Left lung (tissue), 10 donors: ENCODE data around the gene SNW1. TPM values are rescaled to one million over a fixed set of nuclear protein-coding genes. Genes with fewer than 3 reads are reported as not detected.
A peak's percentile ranks its signal among the peaks of the same experiment; 100 is the strongest.

ENCODE experiments used
- ATAC-seq: fragments of 200-7000 bp; cut with Tn5 transposase; one replicate; pipeline ENCODE4 v1.9.1; 2020; ENCODE audit warnings: moderate library complexity
- DNase-seq, 4 donors: peaks; one replicate each; pipeline ENCODE4 v3.0.0-alpha.2; 2013 to 2020
- H3K27ac ChIP-seq, 2 donors: fragments of 200-600 bp; sonication (generic) in 1 of 2; one replicate each; pipeline versions ENCODE4 v1.5.0 to v1.8.0; 2020 to 2021
- H3K27me3 ChIP-seq, 2 donors: fragments of 200-600 bp; sonication (generic) in 1 of 2; one replicate each; pipeline versions ENCODE4 v1.5.0 to v1.8.0; 2020 to 2021
- H3K36me3 ChIP-seq, 2 donors: fragments of 200-600 bp; sonication (generic) in 1 of 2; one replicate each; pipeline versions ENCODE4 v1.5.0 to v1.8.0; 2020 to 2021
- H3K4me1 ChIP-seq, 2 donors: fragments of 200-600 bp; one replicate each; pipeline ENCODE4 v1.8.0; 2021
- H3K4me3 ChIP-seq, 2 donors: fragments of 200-600 bp; sonication (generic) in 1 of 2; one replicate each; pipeline versions ENCODE4 v1.5.0 to v1.8.0; 2020 to 2021; ENCODE audit warnings: mild to moderate bottlenecking in 1 of 2
- H3K9me3 ChIP-seq, 2 donors: fragments of 200-600 bp; sonication (generic) in 1 of 2; one replicate each; pipeline versions ENCODE4 v1.5.0 to v1.8.0; 2020 to 2021
- intact Hi-C, 2 donors: fragments of 100-400 bp; cut with DNase I; formaldehyde crosslinking; loops; one replicate each; pipeline versions ENCODE4 v1.11.2 to v1.14.2; 2022
- polyA plus RNA-seq, 6 donors: library from polyadenylated mRNA; unstranded; fragments of 120-200 nt; gene quantifications; one replicate each; pipeline ENCODE4 v1.2.1, GENCODE V29; 2013; ENCODE audit not compliant: insufficient read length in 6 of 6
- total RNA-seq, 2 donors: library from RNA; stranded (reverse); fragmentation: NEBNext Ultra II Directional; extraction: Animal tissue kit (Norgen Biotek cat#: 25700); gene quantifications; one replicate each; pipeline ENCODE4 v1.2.1, GENCODE V29; 2021
- TF ChIP-seq, protein P1 (sequence below), 2 donors: fragments of 200-600 bp; sonication (generic) in 1 of 2; IDR thresholded peaks; one replicate each; pipeline versions ENCODE4 v1.5.0 to v1.8.0; 2021; ENCODE audit warnings: antibody characterized with exemption in 2 of 2
- donor health status: DM: no; HTN: yes; CAD: no.
- donor health status: DM: no; HTN: no; CAD: no.

Gene SNW1
- total and polyA plus RNA-seq, 8 donors: 50.9 to 92.0 (median 77.6) TPM

DNA sequence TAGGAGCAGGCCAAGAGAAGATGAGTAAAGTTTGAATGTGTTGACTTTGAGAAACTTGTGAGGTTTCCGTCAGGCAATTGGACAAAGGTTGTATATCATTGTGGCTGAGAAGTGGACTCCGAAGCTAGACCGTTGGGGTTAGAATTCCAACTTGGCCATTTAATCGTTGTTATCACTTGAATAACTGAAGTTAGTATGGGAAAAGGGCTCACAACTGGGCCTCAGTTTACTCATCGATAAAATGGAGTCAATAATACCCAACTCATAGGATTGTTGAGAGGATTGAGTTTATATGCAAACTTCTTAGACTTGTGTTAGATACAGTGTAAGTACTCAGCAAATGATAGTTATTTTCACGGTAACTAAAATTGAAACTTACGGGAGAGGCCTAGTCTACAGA, 52.2 kb downstream of the SNW1 start:
- peaks cover 17 to 36% of the 10 kb centered on the region in 2 donors for H3K4me1 ChIP-seq
- H3K27ac ChIP-seq: no peak overlapping the region
- H3K36me3 ChIP-seq: peaks cover 0 to 46% of the 10 kb centered on the region in 2 donors
- ATAC-seq (no peak), DNase-seq (no peak)
- intact Hi-C loops: no loop called here
- H3K4me3 ChIP-seq: peak overlapping the region; percentile 83 to 97
- no peaks in the 10 kb centered on the region for H3K9me3 ChIP-seq
- H3K27me3 ChIP-seq: no peaks in the 10 kb centered on the region
- TF ChIP-seq, protein P1, sequence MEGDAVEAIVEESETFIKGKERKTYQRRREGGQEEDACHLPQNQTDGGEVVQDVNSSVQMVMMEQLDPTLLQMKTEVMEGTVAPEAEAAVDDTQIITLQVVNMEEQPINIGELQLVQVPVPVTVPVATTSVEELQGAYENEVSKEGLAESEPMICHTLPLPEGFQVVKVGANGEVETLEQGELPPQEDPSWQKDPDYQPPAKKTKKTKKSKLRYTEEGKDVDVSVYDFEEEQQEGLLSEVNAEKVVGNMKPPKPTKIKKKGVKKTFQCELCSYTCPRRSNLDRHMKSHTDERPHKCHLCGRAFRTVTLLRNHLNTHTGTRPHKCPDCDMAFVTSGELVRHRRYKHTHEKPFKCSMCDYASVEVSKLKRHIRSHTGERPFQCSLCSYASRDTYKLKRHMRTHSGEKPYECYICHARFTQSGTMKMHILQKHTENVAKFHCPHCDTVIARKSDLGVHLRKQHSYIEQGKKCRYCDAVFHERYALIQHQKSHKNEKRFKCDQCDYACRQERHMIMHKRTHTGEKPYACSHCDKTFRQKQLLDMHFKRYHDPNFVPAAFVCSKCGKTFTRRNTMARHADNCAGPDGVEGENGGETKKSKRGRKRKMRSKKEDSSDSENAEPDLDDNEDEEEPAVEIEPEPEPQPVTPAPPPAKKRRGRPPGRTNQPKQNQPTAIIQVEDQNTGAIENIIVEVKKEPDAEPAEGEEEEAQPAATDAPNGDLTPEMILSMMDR (IDR thresholded peaks at IDR 0.05): no peak

- TF ChIP-seq, protein P1 (IDR thresholded peaks at IDR 0.05): no peak
- ATAC-seq (peak; percentile 99), DNase-seq (peak; percentile 83 to 93 (median 90))
- Histone ChIP-seq H3K4me1 (peaks cover 17 to 36% of the 10 kb centered on the region in 2 donors), H3K27ac (peak within 1 kb of the TSS; percentile 42 to 67), H3K36me3 (peaks cover 0 to 47% of the 10 kb centered on the region in 2 donors), H3K9me3 (no peaks in the 10 kb centered on the region), H3K4me3 (peak within 1 kb of the TSS; percentile 83 to 97), H3K27me3 (no peaks in the 10 kb centered on the region)
- intact Hi-C loops: no loop called here
These were observed 53.1 kb downstream of the SNW1 start, which contains the start of the genes ALKBH1 and SLIRP for GRCh38 chr14:77707724-77708408. Gene ALKBH1 (minus strand): TSS chr14:77708023. CDS start chr14:77708004, 19 bp downstream. Gene SLIRP (plus strand): TSS chr14:77708103. CDS start chr14:77708112, 9 bp downstream.

DNA sequence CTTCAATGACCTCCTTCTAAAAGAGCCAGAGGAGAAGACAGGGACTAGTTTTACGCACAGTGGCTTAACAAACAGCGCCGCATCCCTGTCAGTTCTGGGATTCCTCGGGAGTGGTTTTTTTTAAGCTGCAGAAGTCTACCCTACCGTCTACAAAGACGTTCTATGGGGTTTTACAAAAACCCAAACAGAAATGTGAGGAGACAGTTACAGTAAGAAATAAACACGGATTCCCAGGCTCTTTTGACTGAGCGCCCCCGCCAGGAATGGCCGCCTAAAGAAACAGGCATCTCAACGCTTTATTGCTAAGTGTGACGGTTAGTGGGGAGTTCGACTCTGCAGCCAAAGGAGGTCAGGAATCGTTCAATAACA, 53.6 kb downstream of the SNW1 start:
- Histone ChIP-seq H3K9me3 (no peaks in the 10 kb centered on the region), H3K27ac (peak overlapping the region; percentile 42 to 67)
- intact Hi-C loops: no loop called here

DNA sequence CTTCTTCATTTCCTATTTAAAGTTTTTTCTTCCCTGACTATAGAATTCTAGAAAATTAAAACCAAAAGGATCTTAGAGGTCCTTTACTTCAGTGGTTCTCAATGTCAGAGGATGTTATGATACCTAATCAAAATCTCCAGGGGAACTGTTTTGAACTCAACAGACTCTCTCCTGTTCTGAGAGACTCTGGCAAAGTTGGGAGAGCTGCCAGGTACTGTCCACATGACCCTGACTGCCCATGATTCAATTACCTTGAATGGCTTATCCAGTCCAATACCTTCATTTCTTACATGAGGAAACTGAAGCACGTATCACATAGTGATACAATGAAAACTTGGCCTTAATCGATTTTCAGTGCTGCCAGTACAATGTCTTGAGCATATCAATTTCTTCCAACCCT, 69.7 kb downstream of the SNW1 start:
- peaks cover 0 to 89% of the 10 kb centered on the region in 2 donors for H3K36me3 ChIP-seq
- no peak for DNase-seq
- H3K9me3 ChIP-seq: no peaks in the 10 kb centered on the region
- no peaks in the 10 kb centered on the region for H3K27me3 ChIP-seq
- no peak for ATAC-seq
- no peak overlapping the region for H3K27ac ChIP-seq
- H3K4me3 ChIP-seq: no peak overlapping the region
- TF ChIP-seq, protein P1 (IDR thresholded peaks at IDR 0.05): no peak
- intact Hi-C loops: no loop called here
- no peaks in the 10 kb centered on the region for H3K4me1 ChIP-seq

More for the DNA sequence above, 53.6 kb downstream of the SNW1 start:
- DNase-seq (peak in 1 of 4 donors; percentile 19), ATAC-seq (peak; percentile 77)
- TF ChIP-seq, protein P1 (IDR thresholded peaks at IDR 0.05): no peak
- Histone ChIP-seq H3K27me3 (no peaks in the 10 kb centered on the region), H3K36me3 (peaks cover 0 to 47% of the 10 kb centered on the region in 2 donors), H3K4me3 (peak overlapping the region; percentile 83 to 97), H3K4me1 (peaks cover 17 to 36% of the 10 kb centered on the region in 2 donors)

GRCh38 chr14:77682158-77682553, 78.8 kb downstream of the SNW1 start:
- intact Hi-C loops: no loop called here
- peak overlapping the region in 1 of 2 donors; percentile 48 for H3K27ac ChIP-seq

More at GRCh38 chr14:77682158-77682553, 78.8 kb downstream of the SNW1 start:
- no peaks in the 10 kb centered on the region for H3K9me3 ChIP-seq
- TF ChIP-seq, protein P1 (IDR thresholded peaks at IDR 0.05): no peak
- ATAC-seq (peak; percentile 89), DNase-seq (no peak)
- H3K4me3 ChIP-seq: no peak overlapping the region
- no peaks in the 10 kb centered on the region for H3K27me3 ChIP-seq
- H3K36me3 ChIP-seq: peaks cover 0 to 49% of the 10 kb centered on the region in 2 donors
- peaks cover 0 to 12% of the 10 kb centered on the region in 2 donors for H3K4me1 ChIP-seq
